Measurements from ENCODE around the gene ANO3. TPM values are rescaled to one million over a fixed set of nuclear protein-coding genes. Genes with fewer than 3 reads are reported as not detected.

The ANO3 gene
- total and polyA plus RNA-seq, 2 of the 4 experiments (the other 2 are of a cell fraction), result 0.02 to 0.18 TPM

DNA sequence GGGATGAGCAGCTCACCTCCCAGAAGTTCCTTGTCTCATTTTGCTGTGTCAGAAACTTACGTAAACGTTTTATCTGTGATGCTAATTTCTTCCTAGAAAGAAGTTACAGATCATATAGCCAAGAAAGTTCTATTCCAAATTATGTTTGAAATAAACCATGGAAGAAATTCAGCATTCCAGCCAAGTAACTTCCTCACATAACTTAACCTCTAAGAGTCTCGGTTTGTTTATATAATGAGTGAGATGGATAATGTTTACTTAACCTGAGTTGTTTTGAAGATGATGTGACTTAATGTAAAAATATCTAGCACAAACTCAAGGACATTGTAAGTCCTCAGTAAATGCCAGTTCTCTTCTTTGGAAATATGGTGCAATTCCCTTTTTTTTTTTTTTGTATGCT, 249.0 kb downstream of the ANO3 start:
- CTCF ChIA-PET, result interaction anchor here (0.7 kb wide), 1 partner anchor 79 kb away, joined by 4 read pairs; no protein-coding TSS in a partner anchor
- intact Hi-C loops (cut with micrococcal nuclease), result no loop called here

More for the DNA sequence above, 249.0 kb downstream of the ANO3 start:
- H3K4me2 ChIP-seq (ENCODE audit: low read depth, low read length), result no peak overlapping the region; the same call in 1 of the 2 replicates
- H4K5ac ChIP-seq (ENCODE audit: low read depth, low read length), result no peak overlapping the region
- WGBS, 2 experiments (ENCODE audit: extremely low coverage in 2 of 2, insufficient read length in 1 of 2), result no CpG with 5 or more reads among the region's 3 CpGs
- in situ Hi-C loops (cut with MboI; ENCODE audit: low sequenced_read_pairs) (no loop called here), dilution Hi-C loops (cut with HindIII; ENCODE audit: low sequenced_read_pairs, unreplicated experiment) (no loop called here)
- no peak overlapping the region for H3K56ac ChIP-seq (ENCODE audit: extremely low read depth, insufficient read depth, low read length)
- no peak overlapping the region for H2BK120ac ChIP-seq (ENCODE audit: low read depth, low read length)
- no peak overlapping the region for H2BK15ac ChIP-seq (ENCODE audit: low read depth, low read length)
- no peak overlapping the region for H2BK5ac ChIP-seq (ENCODE audit: low read depth, low read length, poor library complexity, severe bottlenecking)
- no peaks in the 10 kb centered on the region for H3K9me1 ChIP-seq (ENCODE audit: insufficient read depth, low read length)
- no peak overlapping the region for H3K23ac ChIP-seq (ENCODE audit: low read depth, low read length)
- H4K91ac ChIP-seq (ENCODE audit: insufficient read depth, low read depth, low read length), result no peak overlapping the region
- ATAC-seq (ENCODE audit: low read depth) (peak; percentile 40; the same call in 1 of the 2 replicates), DNase-seq (no peak)
- H2AK5ac ChIP-seq (ENCODE audit: low read depth, low read length), result no peak overlapping the region
- H3K9me3 ChIP-seq (ENCODE audit: control insufficient read depth, insufficient read depth, low read length), result no peaks in the 10 kb centered on the region
- no peak overlapping the region for H3K4ac ChIP-seq (ENCODE audit: low read depth, low read length)
- POLR2A ChIA-PET (ENCODE audit: unreplicated experiment), result no interaction called here
- no peak overlapping the region for H2AFZ ChIP-seq (replicated peaks; ENCODE audit: low read length, poor library complexity)
- H3K27ac ChIP-seq (ENCODE audit: insufficient read depth, low read length), result no peak overlapping the region
- no peaks in the 10 kb centered on the region for H4K20me1 ChIP-seq (ENCODE audit: insufficient read depth, low read length)
- no peaks in the 10 kb centered on the region for H3K79me1 ChIP-seq (ENCODE audit: low read depth in 1 of 2, low read length in 2 of 2)
- H3K36me3 ChIP-seq (ENCODE audit: control insufficient read depth, insufficient read depth, low read length), result no peaks in the 10 kb centered on the region
- no peaks in the 10 kb centered on the region for H3K4me1 ChIP-seq (ENCODE audit: control insufficient read depth, insufficient read depth, low read length)
- H2BK20ac ChIP-seq (ENCODE audit: low read depth, low read length), result no peak overlapping the region
- no peak overlapping the region for H2AK9ac ChIP-seq (replicated peaks; ENCODE audit: low read depth, low read length, poor library complexity)
- TF ChIP-seq MAFK (IDR thresholded peaks at IDR 0.05; ENCODE audit: low read depth, low read length) (no peak), CHD1 (IDR thresholded peaks at IDR 0.05; ENCODE audit: low read depth, low read length) (no peak), CEBPB (IDR thresholded peaks at IDR 0.05; ENCODE audit: low read depth, low read length) (no peak), RFX5 (IDR thresholded peaks at IDR 0.05; ENCODE audit: low read depth, low read length) (no peak), FOS (IDR thresholded peaks at IDR 0.05; ENCODE audit: low read depth, low read length) (no peak), RAD21 (IDR thresholded peaks at IDR 0.05; ENCODE audit: low read length) (no peak), SMC3 (IDR thresholded peaks at IDR 0.05; ENCODE audit: low read depth, low read length) (no peak), POLR2A (IDR thresholded peaks at IDR 0.05; ENCODE audit: low read depth, low read length) (no peak), BHLHE40 (IDR thresholded peaks at IDR 0.05; ENCODE audit: low read depth, low read length) (no peak), MAZ (IDR thresholded peaks at IDR 0.05; ENCODE audit: borderline replicate concordance, low read depth, low read length) (no peak), NFE2L2 (IDR thresholded peaks at IDR 0.05; ENCODE audit: low read depth, low read length) (no peak), RCOR1 (IDR thresholded peaks at IDR 0.05; ENCODE audit: insufficient replicate concordance, low read length) (no peak)
- TF ChIP-seq, protein P1, sequence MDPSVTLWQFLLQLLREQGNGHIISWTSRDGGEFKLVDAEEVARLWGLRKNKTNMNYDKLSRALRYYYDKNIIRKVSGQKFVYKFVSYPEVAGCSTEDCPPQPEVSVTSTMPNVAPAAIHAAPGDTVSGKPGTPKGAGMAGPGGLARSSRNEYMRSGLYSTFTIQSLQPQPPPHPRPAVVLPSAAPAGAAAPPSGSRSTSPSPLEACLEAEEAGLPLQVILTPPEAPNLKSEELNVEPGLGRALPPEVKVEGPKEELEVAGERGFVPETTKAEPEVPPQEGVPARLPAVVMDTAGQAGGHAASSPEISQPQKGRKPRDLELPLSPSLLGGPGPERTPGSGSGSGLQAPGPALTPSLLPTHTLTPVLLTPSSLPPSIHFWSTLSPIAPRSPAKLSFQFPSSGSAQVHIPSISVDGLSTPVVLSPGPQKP (IDR thresholded peaks at IDR 0.05; ENCODE audit: borderline replicate concordance, low read depth, low read length), result no peak
- TF ChIP-seq, protein P2, sequence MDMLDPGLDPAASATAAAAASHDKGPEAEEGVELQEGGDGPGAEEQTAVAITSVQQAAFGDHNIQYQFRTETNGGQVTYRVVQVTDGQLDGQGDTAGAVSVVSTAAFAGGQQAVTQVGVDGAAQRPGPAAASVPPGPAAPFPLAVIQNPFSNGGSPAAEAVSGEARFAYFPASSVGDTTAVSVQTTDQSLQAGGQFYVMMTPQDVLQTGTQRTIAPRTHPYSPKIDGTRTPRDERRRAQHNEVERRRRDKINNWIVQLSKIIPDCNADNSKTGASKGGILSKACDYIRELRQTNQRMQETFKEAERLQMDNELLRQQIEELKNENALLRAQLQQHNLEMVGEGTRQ (IDR thresholded peaks at IDR 0.05; ENCODE audit: low read depth, low read length), result no peak
- TF ChIP-seq, protein P3, sequence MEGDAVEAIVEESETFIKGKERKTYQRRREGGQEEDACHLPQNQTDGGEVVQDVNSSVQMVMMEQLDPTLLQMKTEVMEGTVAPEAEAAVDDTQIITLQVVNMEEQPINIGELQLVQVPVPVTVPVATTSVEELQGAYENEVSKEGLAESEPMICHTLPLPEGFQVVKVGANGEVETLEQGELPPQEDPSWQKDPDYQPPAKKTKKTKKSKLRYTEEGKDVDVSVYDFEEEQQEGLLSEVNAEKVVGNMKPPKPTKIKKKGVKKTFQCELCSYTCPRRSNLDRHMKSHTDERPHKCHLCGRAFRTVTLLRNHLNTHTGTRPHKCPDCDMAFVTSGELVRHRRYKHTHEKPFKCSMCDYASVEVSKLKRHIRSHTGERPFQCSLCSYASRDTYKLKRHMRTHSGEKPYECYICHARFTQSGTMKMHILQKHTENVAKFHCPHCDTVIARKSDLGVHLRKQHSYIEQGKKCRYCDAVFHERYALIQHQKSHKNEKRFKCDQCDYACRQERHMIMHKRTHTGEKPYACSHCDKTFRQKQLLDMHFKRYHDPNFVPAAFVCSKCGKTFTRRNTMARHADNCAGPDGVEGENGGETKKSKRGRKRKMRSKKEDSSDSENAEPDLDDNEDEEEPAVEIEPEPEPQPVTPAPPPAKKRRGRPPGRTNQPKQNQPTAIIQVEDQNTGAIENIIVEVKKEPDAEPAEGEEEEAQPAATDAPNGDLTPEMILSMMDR (conservative IDR thresholded peaks at IDR 0.05; ENCODE audit: low read depth, low read length), result no peak
- no peak overlapping the region for H3K4me3 ChIP-seq (ENCODE audit: insufficient read depth, low read depth, low read length)
- H3K14ac ChIP-seq (replicated peaks; ENCODE audit: low read depth, low read length), result no peak overlapping the region
- no peak overlapping the region for H3K18ac ChIP-seq (ENCODE audit: low read depth, low read length)
- H3K27me3 ChIP-seq (ENCODE audit: control insufficient read depth, insufficient read depth, low read length), result no peaks in the 10 kb centered on the region
- H4K8ac ChIP-seq (ENCODE audit: low read depth in 2 of 2, low read length in 2 of 2), result no peak overlapping the region
- H3K9ac ChIP-seq (ENCODE audit: low read depth, low read length), result no peak overlapping the region
- no TSS peak for BruUV-seq (replicated peaks)
